ENCODE results near the gene VAX1. TPM values are rescaled to one million over a fixed set of nuclear protein-coding genes. Genes with fewer than 3 reads are reported as not detected.
A peak's percentile ranks its signal among the peaks of the same experiment; 100 is the strongest.
"Not testable (repeated sequence)": the region's sequence is repeated elsewhere in the genome, so short reads cannot be mapped to it uniquely, and the experiment has no call there.

Gene VAX1
- total RNA-seq, 2 experiments from 2014 or later: not detected

- peaks cover 1% of the 10 kb centered on the region for H3K9me3 Mint-ChIP-seq
- no peak for DNase-seq
- H3K27me3 Mint-ChIP-seq: peaks cover 77% of the 10 kb centered on the region
- H3K36me3 Mint-ChIP-seq: peaks cover 8% of the 10 kb centered on the region
- no peak for ATAC-seq (ENCODE audit: low read depth)
- POLR2A ChIA-PET: no interaction called here
- H3K27ac Mint-ChIP-seq: no peak overlapping the region
- no peak overlapping the region for H3K4me3 Mint-ChIP-seq
- peaks cover 10% of the 10 kb centered on the region for H3K4me1 Mint-ChIP-seq
Observed at GRCh38 chr10:117135026-117135372, 3.1 kb downstream of the VAX1 start.

- DNase-seq (peak; percentile 35), ATAC-seq (ENCODE audit: low read depth) (no peak)
- Mint-ChIP-seq H3K4me1 (peaks cover 10% of the 10 kb centered on the region), H3K36me3 (peaks cover 8% of the 10 kb centered on the region), H3K27ac (no peak overlapping the region), H3K27me3 (peaks cover 80% of the 10 kb centered on the region), H3K9me3 (peaks cover 1% of the 10 kb centered on the region), H3K4me3 (no peak overlapping the region)
- POLR2A ChIA-PET: no interaction called here
Observed at GRCh38 chr10:117134306-117135025, 3.6 kb downstream of the VAX1 start.

- POLR2A ChIA-PET: no interaction called here
- Mint-ChIP-seq H3K4me1 (peaks cover 10% of the 10 kb centered on the region), H3K27me3 (peaks cover 81% of the 10 kb centered on the region), H3K36me3 (peaks cover 8% of the 10 kb centered on the region), H3K27ac (peak overlapping the region; percentile 65), H3K4me3 (no peak overlapping the region), H3K9me3 (peaks cover 1% of the 10 kb centered on the region)
- DNase-seq (no peak), ATAC-seq (ENCODE audit: low read depth) (no peak)
Observed at GRCh38 chr10:117134056-117134305, 4.1 kb downstream of the VAX1 start.

- POLR2A ChIA-PET: no interaction called here
- Mint-ChIP-seq H3K36me3 (peaks cover 8% of the 10 kb centered on the region), H3K27me3 (peaks cover 81% of the 10 kb centered on the region), H3K4me3 (peak overlapping the region; percentile 40), H3K4me1 (peaks cover 10% of the 10 kb centered on the region), H3K27ac (peak overlapping the region; percentile 65), H3K9me3 (peaks cover 1% of the 10 kb centered on the region)
- ATAC-seq (ENCODE audit: low read depth) (no peak), DNase-seq (no peak)
Observed at GRCh38 chr10:117133273-117134055, 4.6 kb downstream of the VAX1 start.

GRCh38 chr10:117132751-117133231, 5.3 kb downstream of the VAX1 start:
- Mint-ChIP-seq H3K27me3 (peaks cover 76% of the 10 kb centered on the region), H3K9me3 (peaks cover 1% of the 10 kb centered on the region), H3K4me1 (peaks cover 9% of the 10 kb centered on the region), H3K36me3 (peaks cover 7% of the 10 kb centered on the region), H3K4me3 (no peak overlapping the region), H3K27ac (peak overlapping the region; percentile 46)
- ATAC-seq (ENCODE audit: low read depth) (no peak), DNase-seq (peak; percentile 32)
- POLR2A ChIA-PET: no interaction called here

- H3K9me3 Mint-ChIP-seq: peaks cover 1% of the 10 kb centered on the region
- peaks cover 9% of the 10 kb centered on the region for H3K4me1 Mint-ChIP-seq
- POLR2A ChIA-PET: no interaction called here
- H3K27ac Mint-ChIP-seq: peak overlapping the region; percentile 51
- H3K36me3 Mint-ChIP-seq: peaks cover 6% of the 10 kb centered on the region
- H3K27me3 Mint-ChIP-seq: peaks cover 73% of the 10 kb centered on the region
- DNase-seq (no peak), ATAC-seq (ENCODE audit: low read depth) (no peak)
- peak overlapping the region; percentile 28 for H3K4me3 Mint-ChIP-seq
Observed at GRCh38 chr10:117131376-117132327, 6.4 kb downstream of the VAX1 start.

GRCh38 chr10:117130862-117131375, 7.2 kb downstream of the VAX1 start:
- H3K4me3 Mint-ChIP-seq: peak overlapping the region; percentile 22
- no peak overlapping the region for H3K27ac Mint-ChIP-seq
- H3K36me3 Mint-ChIP-seq: peaks cover 6% of the 10 kb centered on the region
- H3K27me3 Mint-ChIP-seq: peaks cover 65% of the 10 kb centered on the region
- POLR2A ChIA-PET: no interaction called here
- no peak for DNase-seq
- H3K9me3 Mint-ChIP-seq: peaks cover 1% of the 10 kb centered on the region
- H3K4me1 Mint-ChIP-seq: peaks cover 9% of the 10 kb centered on the region
- ATAC-seq (ENCODE audit: low read depth): no peak

GRCh38 chr10:117130346-117130745, 7.7 kb downstream of the VAX1 start:
- POLR2A ChIA-PET: no interaction called here
- Mint-ChIP-seq H3K27ac (no peak overlapping the region), H3K36me3 (peaks cover 6% of the 10 kb centered on the region), H3K4me1 (peaks cover 9% of the 10 kb centered on the region), H3K4me3 (no peak overlapping the region), H3K27me3 (peaks cover 59% of the 10 kb centered on the region), H3K9me3 (peaks cover 1% of the 10 kb centered on the region)
- no peak for ATAC-seq (ENCODE audit: low read depth)
- no peak for DNase-seq

GRCh38 chr10:117126645-117127044, 11.4 kb downstream of the VAX1 start:
- H3K27ac Mint-ChIP-seq; H3K9me3 Mint-ChIP-seq; H3K36me3 Mint-ChIP-seq; POLR2A ChIA-PET; H3K4me1 Mint-ChIP-seq; ATAC-seq (ENCODE audit: low read depth); DNase-seq; H3K4me3 Mint-ChIP-seq: not testable (repeated sequence)
- peaks cover 29% of the 10 kb centered on the region for H3K27me3 Mint-ChIP-seq

GRCh38 chr10:117126034-117126433, 12.0 kb downstream of the VAX1 start:
- H3K4me1 Mint-ChIP-seq: peaks cover 1% of the 10 kb centered on the region
- POLR2A ChIA-PET: no interaction called here
- no peak overlapping the region for H3K4me3 Mint-ChIP-seq
- DNase-seq: no peak
- no peak for ATAC-seq (ENCODE audit: low read depth)
- no peak overlapping the region for H3K27ac Mint-ChIP-seq
- H3K36me3 Mint-ChIP-seq: peaks cover under 1% of the 10 kb centered on the region
- no peaks in the 10 kb centered on the region for H3K9me3 Mint-ChIP-seq
- peaks cover 23% of the 10 kb centered on the region for H3K27me3 Mint-ChIP-seq

- peaks cover 10% of the 10 kb centered on the region for H3K27me3 Mint-ChIP-seq
- H3K9me3 Mint-ChIP-seq: no peaks in the 10 kb centered on the region
- no peak for DNase-seq
- no peak overlapping the region for H3K4me3 Mint-ChIP-seq
- POLR2A ChIA-PET: no interaction called here
- no peak for ATAC-seq (ENCODE audit: low read depth)
- no peak overlapping the region for H3K27ac Mint-ChIP-seq
- H3K4me1 Mint-ChIP-seq: no peaks in the 10 kb centered on the region
- H3K36me3 Mint-ChIP-seq: no peaks in the 10 kb centered on the region
Observed at GRCh38 chr10:117112220-117112619, 25.9 kb downstream of the VAX1 start.

GRCh38 chr10:117107238-117107637, 30.8 kb downstream of the VAX1 start:
- no peaks in the 10 kb centered on the region for H3K9me3 Mint-ChIP-seq
- no peak overlapping the region for H3K4me3 Mint-ChIP-seq
- no peak overlapping the region for H3K27ac Mint-ChIP-seq
- DNase-seq (no peak), ATAC-seq (ENCODE audit: low read depth) (no peak)
- H3K27me3 Mint-ChIP-seq: peaks cover 3% of the 10 kb centered on the region
- H3K36me3 Mint-ChIP-seq: no peaks in the 10 kb centered on the region
- H3K4me1 Mint-ChIP-seq: no peaks in the 10 kb centered on the region
- POLR2A ChIA-PET: no interaction called here

GRCh38 chr10:117096599-117097201, 41.4 kb downstream of the VAX1 start:
- POLR2A ChIA-PET: no interaction called here
- H3K27ac Mint-ChIP-seq: no peak overlapping the region
- DNase-seq (no peak), ATAC-seq (ENCODE audit: low read depth) (no peak)
- H3K36me3 Mint-ChIP-seq: no peaks in the 10 kb centered on the region
- H3K4me3 Mint-ChIP-seq: no peak overlapping the region
- no peaks in the 10 kb centered on the region for H3K9me3 Mint-ChIP-seq
- H3K4me1 Mint-ChIP-seq: no peaks in the 10 kb centered on the region
- peaks cover 14% of the 10 kb centered on the region for H3K27me3 Mint-ChIP-seq
